HepG2 (cell line): ENCODE results near the gene NEURL4. TPM values are rescaled to one million over a fixed set of nuclear protein-coding genes. Genes with fewer than 3 reads are reported as not detected.

Experiments used
- ATAC-seq: fragments of 200-7000 bp; cut with Tn5 transposase; 3 replicates; pipeline ENCODE4 v1.9.1; 2020; ENCODE audit warnings: mild to moderate bottlenecking, moderate library complexity
- BruUV-seq: library from RNA; stranded (reverse); fragments of 400-500 nt; replicated peaks from 2 replicates; lab custom pipeline; 2021; lab: Mats Ljungman, UMichigan
- CTCF ChIA-PET: fragments of 300-600 bp; formaldehyde crosslinking; extraction: SDS; loops from one replicate; lab custom pipeline; 2021; ENCODE audit warnings: low total read pairs, inconsistent platforms, low intra/inter-chr PET ratio; lab: Yijun Ruan, JAX
- POLR2A ChIA-PET: fragments of 350-600 bp; sonication (Branson Sonifier 250); formaldehyde crosslinking; loops from one replicate; lab custom pipeline; 2020; ENCODE audit warnings: antibody characterized with exemption, inconsistent platforms; lab: Yijun Ruan, JAX
- DNase-seq: peaks from one replicate; pipeline ENCODE4 v3.0.0-alpha.2; 2015; ENCODE audit warnings: low spot score
- FAIRE-seq: peaks from 3 replicates; lab custom pipeline; 2011; peaks lifted over from hg19 to GRCh38; lab: Jason Lieb, UNC
- H2AFZ ChIP-seq: one replicate; pipeline ENCODE4 v1.6.1; 2011; ENCODE audit warnings: low read length, inconsistent platforms
- H3K27ac ChIP-seq: fragments of 300-600 bp; 3 replicates; pipeline ENCODE4 v1.8.0; 2011; ENCODE audit warnings: mixed run types, mild to moderate bottlenecking, mixed read lengths, low read length, inconsistent platforms; ENCODE audit not compliant: insufficient read depth; ENCODE audit errors: extremely low read length
- H3K27me3 ChIP-seq, 2 experiments: fragments of 200-600 bp in 1 of 2; 2 replicates in 1 of 2; 3 replicates in 1 of 2; pipeline versions ENCODE4 v1.6.0 to v1.8.0; 2011; ENCODE audit warnings: low read length in 2 of 2, mild to moderate bottlenecking in 2 of 2, moderate library complexity in 2 of 2, inconsistent platforms in 1 of 2; ENCODE audit not compliant: insufficient read depth in 2 of 2, control insufficient read depth in 1 of 2
- H3K36me3 ChIP-seq, 2 experiments: fragments of 200-600 bp in 1 of 2; replicated peaks in 1 of 2; 2 replicates in 1 of 2; 3 replicates in 1 of 2; pipeline versions ENCODE4 v1.5.1 to v1.8.0; 2011; ENCODE audit warnings: low read length in 2 of 2, inconsistent platforms in 1 of 2; ENCODE audit not compliant: insufficient read depth in 2 of 2, control insufficient read depth in 1 of 2
- H3K4me1 ChIP-seq: 2 replicates; pipeline ENCODE4 v1.5.1; 2012; ENCODE audit warnings: low read length, inconsistent platforms; ENCODE audit not compliant: insufficient read depth
- H3K4me2 ChIP-seq: 2 replicates; pipeline ENCODE4 v1.6.0; 2011; ENCODE audit warnings: low read depth, low read length, inconsistent platforms
- H3K4me3 ChIP-seq, 3 experiments: fragments of 200-600 bp in 1 of 3; sonication (generic), shearing (Covaris generic) in 1 of 3; replicated peaks in 1 of 3; 2 replicates each; pipeline ENCODE4 v1.5.1; 2011 to 2016; ENCODE audit warnings: low read length in 3 of 3, inconsistent platforms in 2 of 3, low read depth in 2 of 3, mild to moderate bottlenecking in 2 of 3, control low read depth in 1 of 3, mixed read lengths in 1 of 3; ENCODE audit not compliant: insufficient read depth in 1 of 3
- H3K79me2 ChIP-seq: one replicate; pipeline ENCODE4 v1.6.1; 2011; ENCODE audit warnings: low read length, inconsistent platforms; ENCODE audit not compliant: insufficient read depth
- H3K9ac ChIP-seq: 2 replicates; pipeline ENCODE4 v1.6.0; 2011; ENCODE audit warnings: mild to moderate bottlenecking, low read depth, low read length, inconsistent platforms; ENCODE audit not compliant: insufficient read depth
- H3K9me3 ChIP-seq: 2 replicates; pipeline ENCODE4 v1.5.1; 2012; ENCODE audit warnings: mild to moderate bottlenecking, low read length
- H4K20me1 ChIP-seq: 2 replicates; pipeline ENCODE4 v1.6.0; 2011; ENCODE audit warnings: inconsistent platforms, mild to moderate bottlenecking, low read length, moderate library complexity; ENCODE audit not compliant: insufficient read depth
- ETV5 ChIP-seq: IDR thresholded peaks from 2 replicates; pipeline ENCODE4 v1.6.1; 2018; ENCODE audit warnings: missing biosample characterization, missing genetic modification reagents, inconsistent platforms, borderline replicate concordance
- FOXA3 ChIP-seq: IDR thresholded peaks from 2 replicates; pipeline ENCODE4 v1.6.1; 2016; ENCODE audit warnings: missing genetic modification reagents, missing compliant biosample characterization
- GTF2F1 ChIP-seq: fragments of 150-350 bp; IDR thresholded peaks from 2 replicates; pipeline ENCODE4 v1.6.1; 2014; ENCODE audit warnings: low read length
- MXD4 ChIP-seq: IDR thresholded peaks from 2 replicates; pipeline ENCODE4 v1.6.1; 2016; ENCODE audit warnings: mild to moderate bottlenecking, missing biosample characterization, missing genetic modification reagents
- ZBTB1 ChIP-seq: sonication (generic); formaldehyde crosslinking; IDR thresholded peaks from 2 replicates; pipeline ENCODE4 v1.4.0; 2020; ENCODE audit warnings: missing genetic modification reagents, borderline replicate concordance
- ZNF614 ChIP-seq: IDR thresholded peaks from 2 replicates; pipeline ENCODE4 v1.6.1; 2018; ENCODE audit warnings: missing biosample characterization, missing genetic modification reagents, inconsistent platforms, borderline replicate concordance
- ZNF704 ChIP-seq: sonication (generic); formaldehyde crosslinking; IDR thresholded peaks from 2 replicates; pipeline ENCODE4 v1.8.1; 2023; ENCODE audit warnings: mild to moderate bottlenecking, inconsistent platforms, moderate library complexity, missing genetic modification reagents, borderline replicate concordance
- WGBS: methylation state at CpG from one replicate; pipeline ENCODE4 v1.1.6; 2017; ENCODE audit warnings: low lambda C conversion rate; 5-methylcytosine and 5-hydroxymethylcytosine counted together
- in situ Hi-C: cut with HindIII; loops from 2 replicates; pipeline ENCODE4 v1.10.0; 2017; ENCODE audit warnings: low pct_unique_long_range_greater_than_20kb; ENCODE audit not compliant: extremely low pct_ligation_motif_present
- intact Hi-C: fragments of 100-400 bp; cut with micrococcal nuclease; formaldehyde crosslinking; loops from one replicate; pipeline ENCODE4 v1.10.0; 2022; ENCODE audit not compliant: unreplicated experiment
- polyA plus RNA-seq, 8 experiments: library from polyadenylated mRNA; depleted of rRNA in 3 of 8; stranded (reverse) in 7 of 8; unstranded in 1 of 8; fragments of >200 nt; fragmentation: Illumina TruSeq in 4 of 8; extraction: Trizol in 4 of 8; gene quantifications; 2 replicates each; pipeline versions ENCODE4 v1.2.1 to v1.2.3, GENCODE V29; 2011 to 2016; ENCODE audit warnings: low read depth in 4 of 8, missing spikeins in 1 of 8, mixed read lengths in 1 of 8; ENCODE audit not compliant: insufficient read depth in 1 of 8
- total RNA-seq, 5 experiments: library from RNA; depleted of rRNA; stranded (reverse); fragments of >200 nt; fragmentation: Illumina TruSeq; extraction: Trizol; gene quantifications; 2 replicates each; pipeline ENCODE4 v1.2.3, GENCODE V29; 2016; ENCODE audit warnings: low read depth in 1 of 5
- TF ChIP-seq, protein P1 (sequence below): sonication (generic); formaldehyde crosslinking; IDR thresholded peaks from 2 replicates; pipeline ENCODE4 v1.4.0; 2020; ENCODE audit warnings: mild to moderate bottlenecking, missing genetic modification reagents, borderline replicate concordance
- TF ChIP-seq, protein P2 (sequence below): sonication (generic); formaldehyde crosslinking; IDR thresholded peaks from 2 replicates; pipeline ENCODE4 v1.4.0; 2020; ENCODE audit warnings: mild to moderate bottlenecking, missing genetic modification reagents
- TF ChIP-seq, protein P3 (sequence below): sonication (generic); formaldehyde crosslinking; IDR thresholded peaks from 2 replicates; pipeline ENCODE4 v1.8.0; 2022; ENCODE audit warnings: missing genetic modification reagents, mild to moderate bottlenecking, borderline replicate concordance

Gene NEURL4
- total and polyA plus RNA-seq, 2 of the 13 experiments (the other 11 are each of a cell fraction or from before 2014, with no cell fraction given) = 14.8 to 15.7 TPM

GRCh38 chr17:7327501-7327900 lies 1.6 kb downstream of the NEURL4 start:
- Histone ChIP-seq H3K27ac (no peak overlapping the region), H3K4me3 (peak overlapping the region in 1 of 3 experiments; percentile 8; a peak in 2 of 6 replicates), H3K27me3 (peaks cover 0 to 4% of the 10 kb centered on the region in 2 experiments; a peak in 2 of 5 replicates), H4K20me1 (no peaks in the 10 kb centered on the region), H3K9me3 (no peaks in the 10 kb centered on the region), H3K9ac (0 out of 2 replicates have a peak overlapping the region, but pooled peaks have one; percentile 83), H3K4me1 (peaks cover 24% of the 10 kb centered on the region), H2AFZ (no peak overlapping the region), H3K79me2 (peaks cover 12% of the 10 kb centered on the region), H3K36me3 (peaks cover 13 to 35% of the 10 kb centered on the region in 2 experiments), H3K4me2 (0 out of 2 replicates have a peak overlapping the region, but pooled peaks have one; percentile 6)
- POLR2A ChIA-PET = no interaction called here
- 99% methylated on average over 12 of the region's 17 CpGs for WGBS
- CTCF ChIA-PET = no interaction called here
- TF ChIP-seq ZNF614 (CRISPR knock-in tag) = no peak
- TF ChIP-seq ZBTB1 = no peak
- no peak for TF ChIP-seq ZNF704 (CRISPR knock-in tag)
- TF ChIP-seq, protein P1, sequence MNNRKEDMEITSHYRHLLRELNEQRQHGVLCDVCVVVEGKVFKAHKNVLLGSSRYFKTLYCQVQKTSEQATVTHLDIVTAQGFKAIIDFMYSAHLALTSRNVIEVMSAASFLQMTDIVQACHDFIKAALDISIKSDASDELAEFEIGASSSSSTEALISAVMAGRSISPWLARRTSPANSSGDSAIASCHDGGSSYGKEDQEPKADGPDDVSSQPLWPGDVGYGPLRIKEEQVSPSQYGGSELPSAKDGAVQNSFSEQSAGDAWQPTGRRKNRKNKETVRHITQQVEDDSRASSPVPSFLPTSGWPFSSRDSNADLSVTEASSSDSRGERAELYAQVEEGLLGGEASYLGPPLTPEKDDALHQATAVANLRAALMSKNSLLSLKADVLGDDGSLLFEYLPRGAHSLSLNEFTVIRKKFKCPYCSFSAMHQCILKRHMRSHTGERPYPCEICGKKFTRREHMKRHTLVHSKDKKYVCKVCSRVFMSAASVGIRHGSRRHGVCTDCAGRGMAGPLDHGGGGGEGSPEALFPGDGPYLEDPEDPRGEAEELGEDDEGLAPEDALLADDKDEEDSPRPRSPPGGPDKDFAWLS = no peak
- TF ChIP-seq, protein P2, sequence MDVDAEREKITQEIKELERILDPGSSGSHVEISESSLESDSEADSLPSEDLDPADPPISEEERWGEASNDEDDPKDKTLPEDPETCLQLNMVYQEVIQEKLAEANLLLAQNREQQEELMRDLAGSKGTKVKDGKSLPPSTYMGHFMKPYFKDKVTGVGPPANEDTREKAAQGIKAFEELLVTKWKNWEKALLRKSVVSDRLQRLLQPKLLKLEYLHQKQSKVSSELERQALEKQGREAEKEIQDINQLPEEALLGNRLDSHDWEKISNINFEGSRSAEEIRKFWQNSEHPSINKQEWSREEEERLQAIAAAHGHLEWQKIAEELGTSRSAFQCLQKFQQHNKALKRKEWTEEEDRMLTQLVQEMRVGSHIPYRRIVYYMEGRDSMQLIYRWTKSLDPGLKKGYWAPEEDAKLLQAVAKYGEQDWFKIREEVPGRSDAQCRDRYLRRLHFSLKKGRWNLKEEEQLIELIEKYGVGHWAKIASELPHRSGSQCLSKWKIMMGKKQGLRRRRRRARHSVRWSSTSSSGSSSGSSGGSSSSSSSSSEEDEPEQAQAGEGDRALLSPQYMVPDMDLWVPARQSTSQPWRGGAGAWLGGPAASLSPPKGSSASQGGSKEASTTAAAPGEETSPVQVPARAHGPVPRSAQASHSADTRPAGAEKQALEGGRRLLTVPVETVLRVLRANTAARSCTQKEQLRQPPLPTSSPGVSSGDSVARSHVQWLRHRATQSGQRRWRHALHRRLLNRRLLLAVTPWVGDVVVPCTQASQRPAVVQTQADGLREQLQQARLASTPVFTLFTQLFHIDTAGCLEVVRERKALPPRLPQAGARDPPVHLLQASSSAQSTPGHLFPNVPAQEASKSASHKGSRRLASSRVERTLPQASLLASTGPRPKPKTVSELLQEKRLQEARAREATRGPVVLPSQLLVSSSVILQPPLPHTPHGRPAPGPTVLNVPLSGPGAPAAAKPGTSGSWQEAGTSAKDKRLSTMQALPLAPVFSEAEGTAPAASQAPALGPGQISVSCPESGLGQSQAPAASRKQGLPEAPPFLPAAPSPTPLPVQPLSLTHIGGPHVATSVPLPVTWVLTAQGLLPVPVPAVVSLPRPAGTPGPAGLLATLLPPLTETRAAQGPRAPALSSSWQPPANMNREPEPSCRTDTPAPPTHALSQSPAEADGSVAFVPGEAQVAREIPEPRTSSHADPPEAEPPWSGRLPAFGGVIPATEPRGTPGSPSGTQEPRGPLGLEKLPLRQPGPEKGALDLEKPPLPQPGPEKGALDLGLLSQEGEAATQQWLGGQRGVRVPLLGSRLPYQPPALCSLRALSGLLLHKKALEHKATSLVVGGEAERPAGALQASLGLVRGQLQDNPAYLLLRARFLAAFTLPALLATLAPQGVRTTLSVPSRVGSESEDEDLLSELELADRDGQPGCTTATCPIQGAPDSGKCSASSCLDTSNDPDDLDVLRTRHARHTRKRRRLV (CRISPR knock-in tag) = no peak
- TF ChIP-seq MXD4 (CRISPR knock-in tag) = no peak
- TF ChIP-seq ETV5 (CRISPR knock-in tag) = no peak
- TF ChIP-seq FOXA3 (CRISPR knock-in tag) = no peak
- TF ChIP-seq GTF2F1 = no peak
- TF ChIP-seq, protein P3, sequence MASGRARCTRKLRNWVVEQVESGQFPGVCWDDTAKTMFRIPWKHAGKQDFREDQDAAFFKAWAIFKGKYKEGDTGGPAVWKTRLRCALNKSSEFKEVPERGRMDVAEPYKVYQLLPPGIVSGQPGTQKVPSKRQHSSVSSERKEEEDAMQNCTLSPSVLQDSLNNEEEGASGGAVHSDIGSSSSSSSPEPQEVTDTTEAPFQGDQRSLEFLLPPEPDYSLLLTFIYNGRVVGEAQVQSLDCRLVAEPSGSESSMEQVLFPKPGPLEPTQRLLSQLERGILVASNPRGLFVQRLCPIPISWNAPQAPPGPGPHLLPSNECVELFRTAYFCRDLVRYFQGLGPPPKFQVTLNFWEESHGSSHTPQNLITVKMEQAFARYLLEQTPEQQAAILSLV (CRISPR knock-in tag) = no peak
- FAIRE-seq (no peak), ATAC-seq (no peak), DNase-seq (no peak)
- intact Hi-C loops (no loop called here), in situ Hi-C loops (no loop called here)
- BruUV-seq = no TSS peak
